ENCODE measurements around the gene HPCAL4. TPM values are rescaled to one million over a fixed set of nuclear protein-coding genes. Genes with fewer than 3 reads are reported as not detected.
A peak's percentile ranks its signal among the peaks of the same experiment; 100 is the strongest.

Gene HPCAL4
- total and polyA plus RNA-seq, 7 donors: 0.29 to 9.4 (median 3.1) TPM

DNA sequence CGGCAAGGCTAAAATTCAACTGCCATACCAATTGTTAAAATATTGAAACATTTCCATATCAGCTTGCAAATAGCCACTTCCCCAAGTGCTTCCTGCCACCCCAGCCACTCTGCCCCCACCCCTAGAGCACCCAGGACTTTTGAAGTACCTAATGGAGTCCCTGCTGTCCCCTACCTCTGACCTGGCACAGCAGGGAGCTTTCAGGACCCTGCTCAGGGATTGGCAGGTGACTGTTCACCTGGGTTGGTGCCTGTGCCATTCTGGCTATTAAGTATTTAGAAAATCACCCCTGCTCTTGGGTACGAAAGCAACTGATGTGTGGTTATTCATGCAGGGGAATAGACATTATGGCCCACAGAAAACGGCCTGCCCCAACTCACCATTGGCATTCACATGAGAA lies 9.1 kb upstream of the HPCAL4 start:
- TF ChIP-seq, protein P1, sequence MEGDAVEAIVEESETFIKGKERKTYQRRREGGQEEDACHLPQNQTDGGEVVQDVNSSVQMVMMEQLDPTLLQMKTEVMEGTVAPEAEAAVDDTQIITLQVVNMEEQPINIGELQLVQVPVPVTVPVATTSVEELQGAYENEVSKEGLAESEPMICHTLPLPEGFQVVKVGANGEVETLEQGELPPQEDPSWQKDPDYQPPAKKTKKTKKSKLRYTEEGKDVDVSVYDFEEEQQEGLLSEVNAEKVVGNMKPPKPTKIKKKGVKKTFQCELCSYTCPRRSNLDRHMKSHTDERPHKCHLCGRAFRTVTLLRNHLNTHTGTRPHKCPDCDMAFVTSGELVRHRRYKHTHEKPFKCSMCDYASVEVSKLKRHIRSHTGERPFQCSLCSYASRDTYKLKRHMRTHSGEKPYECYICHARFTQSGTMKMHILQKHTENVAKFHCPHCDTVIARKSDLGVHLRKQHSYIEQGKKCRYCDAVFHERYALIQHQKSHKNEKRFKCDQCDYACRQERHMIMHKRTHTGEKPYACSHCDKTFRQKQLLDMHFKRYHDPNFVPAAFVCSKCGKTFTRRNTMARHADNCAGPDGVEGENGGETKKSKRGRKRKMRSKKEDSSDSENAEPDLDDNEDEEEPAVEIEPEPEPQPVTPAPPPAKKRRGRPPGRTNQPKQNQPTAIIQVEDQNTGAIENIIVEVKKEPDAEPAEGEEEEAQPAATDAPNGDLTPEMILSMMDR (IDR thresholded peaks at IDR 0.05): no peak
- intact Hi-C loops (cut with DNase I): no loop called here
- Histone ChIP-seq H3K4me3 (no peak overlapping the region), H3K36me3 (ENCODE audit: insufficient read depth in 1 of 2, low read depth in 1 of 2) (no peaks in the 10 kb centered on the region), H3K9me3 (no peaks in the 10 kb centered on the region), H3K4me1 (peaks cover 16% of the 10 kb centered on the region), H3K27ac (no peak overlapping the region), H3K27me3 (ENCODE audit: insufficient read depth in 3 of 3, low read length in 2 of 3) (no peaks in the 10 kb centered on the region)
- DNase-seq (no peak), ATAC-seq (no peak)
- 68 to 87% (median 81%) methylated on average over 3 of the region's 3 CpGs for WGBS, 3 donors

DNA sequence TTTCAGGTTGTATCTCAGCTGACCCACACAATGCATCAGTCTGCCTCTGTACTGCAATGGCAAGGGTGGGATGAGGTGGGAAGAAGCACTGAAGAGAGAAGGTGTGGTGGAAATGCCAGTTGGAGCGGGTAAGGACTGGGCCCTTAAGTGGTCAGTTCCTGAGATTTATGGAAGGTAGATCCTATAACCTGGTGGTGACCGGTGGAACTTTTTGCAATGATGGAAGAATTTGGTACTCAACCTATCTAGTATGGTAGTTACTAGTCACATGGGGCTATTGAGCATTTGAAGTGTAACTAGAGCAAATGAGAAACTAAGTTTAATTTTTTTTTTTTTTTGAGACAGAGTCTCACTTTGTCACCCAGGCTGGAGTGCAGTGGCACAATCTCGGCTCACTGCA lies 8.2 kb upstream of the HPCAL4 start:
- Histone ChIP-seq H3K27me3 (ENCODE audit: insufficient read depth in 3 of 3, low read length in 2 of 3) (no peaks in the 10 kb centered on the region), H3K9me3 (no peaks in the 10 kb centered on the region), H3K27ac (no peak overlapping the region), H3K4me1 (peaks cover 21% of the 10 kb centered on the region), H3K4me3 (no peak overlapping the region), H3K36me3 (ENCODE audit: insufficient read depth in 1 of 2, low read depth in 1 of 2) (no peaks in the 10 kb centered on the region)
- TF ChIP-seq, protein P1 (IDR thresholded peaks at IDR 0.05): no peak
- ATAC-seq (no peak), DNase-seq (no peak)
- 74 to 93% (median 93%) methylated on average over 2 to 3 of the region's 3 CpGs for WGBS, 3 donors
- intact Hi-C loops (cut with DNase I): loop anchor here in 1 of 2 donors (5.0 kb wide), 1 partner anchor 42 kb away; no protein-coding TSS in a partner anchor

DNA sequence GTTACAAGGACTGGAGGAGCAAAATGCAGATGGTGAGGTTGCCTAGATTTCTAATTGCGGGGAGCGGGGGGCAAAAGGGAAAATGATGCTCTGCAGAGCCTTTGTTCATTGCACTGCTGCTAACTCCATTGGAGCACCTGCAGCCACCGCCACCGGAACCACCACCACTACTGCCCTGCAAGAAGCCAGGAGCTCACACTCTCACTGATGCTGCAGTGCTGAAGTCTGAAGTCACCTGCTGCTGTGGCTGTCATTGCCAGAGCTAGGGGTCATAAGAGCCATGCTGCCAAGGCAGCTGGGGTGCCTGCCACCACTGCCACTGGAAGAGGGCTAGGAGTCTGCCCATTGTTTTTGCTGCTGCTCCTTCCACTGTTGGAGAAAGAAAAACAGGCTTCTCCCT lies 7.3 kb upstream of the HPCAL4 start:
- DNase-seq: no peak
- Histone ChIP-seq H3K27me3 (ENCODE audit: insufficient read depth in 3 of 3, low read length in 2 of 3) (no peaks in the 10 kb centered on the region), H3K4me1 (peaks cover 21% of the 10 kb centered on the region), H3K9me3 (no peaks in the 10 kb centered on the region), H3K4me3 (no peak overlapping the region), H3K27ac (no peak overlapping the region), H3K36me3 (ENCODE audit: insufficient read depth in 1 of 2, low read depth in 1 of 2) (no peaks in the 10 kb centered on the region)
- WGBS, 3 donors: 62 to 86% (median 84%) methylated on average over 4 of the region's 4 CpGs
- intact Hi-C loops (cut with DNase I): loop anchor here in 1 of 2 donors (5.0 kb wide), 1 partner anchor 41 kb away; no protein-coding TSS in a partner anchor
- TF ChIP-seq, protein P1 (IDR thresholded peaks at IDR 0.05): no peak
- ATAC-seq: no peak

DNA sequence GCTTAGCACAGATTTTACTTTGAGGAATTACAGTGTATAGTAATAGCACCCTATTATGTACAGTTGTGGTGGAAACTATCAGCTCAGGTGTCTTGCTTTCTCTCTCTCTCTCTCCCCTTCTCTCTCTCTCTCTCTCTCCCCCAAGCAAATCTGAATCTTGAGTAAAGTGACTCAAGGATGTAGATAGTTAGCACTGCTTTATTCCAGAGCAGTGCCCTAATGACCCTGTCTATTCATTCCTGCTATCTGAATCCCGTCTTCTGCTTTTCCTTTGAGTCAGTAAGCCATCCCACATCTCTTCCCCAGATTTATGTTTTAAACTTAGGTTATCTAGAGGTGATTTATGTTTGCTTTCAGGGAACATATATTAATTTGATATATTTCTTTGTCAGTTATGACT lies 5.2 kb upstream of the HPCAL4 start:
- peak overlapping the region; percentile 85 for H3K27ac ChIP-seq
- H3K27me3 ChIP-seq (ENCODE audit: insufficient read depth in 3 of 3, low read length in 2 of 3): no peaks in the 10 kb centered on the region
- ATAC-seq (no peak), DNase-seq (no peak)
- intact Hi-C loops (cut with DNase I): loop anchor here in 1 of 2 donors (5.0 kb wide), 1 partner anchor 39 kb away; no protein-coding TSS in a partner anchor
- TF ChIP-seq, protein P1 (IDR thresholded peaks at IDR 0.05): no peak
- 50 to 82% (median 53%) methylated on average over 1 of the region's 1 CpG for whole genome bisulfite sequencing, 3 donors
- H3K4me1 ChIP-seq: peaks cover 29% of the 10 kb centered on the region
- no peak overlapping the region for H3K4me3 ChIP-seq
- no peaks in the 10 kb centered on the region for H3K9me3 ChIP-seq
- H3K36me3 ChIP-seq (ENCODE audit: insufficient read depth in 1 of 2, low read depth in 1 of 2): no peaks in the 10 kb centered on the region

DNA sequence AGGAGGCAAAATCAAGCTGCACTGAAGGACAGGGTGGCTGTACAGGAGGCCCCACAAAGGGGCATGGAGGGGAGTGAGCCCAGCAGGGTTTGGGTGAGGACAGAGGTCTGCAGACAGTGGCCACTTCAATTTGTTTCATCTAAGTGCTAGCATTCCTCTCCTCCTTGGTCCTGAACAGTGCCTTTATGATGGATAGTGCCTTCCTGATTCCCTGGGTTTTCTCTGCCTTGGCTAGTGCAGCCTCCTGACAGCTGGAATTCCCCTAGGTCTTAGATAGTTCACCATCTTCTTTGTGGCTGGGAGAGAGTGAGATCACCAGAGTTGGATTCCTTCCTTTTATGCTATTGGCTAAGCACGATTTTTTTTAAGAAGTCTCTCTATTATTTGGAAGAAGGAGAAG lies 3.8 kb upstream of the HPCAL4 start:
- DNase-seq (no peak), ATAC-seq (peak in 2 of 4 donors; percentile 3 to 5)
- 7 to 12% (median 11%) methylated on average over 1 of the region's 1 CpG for WGBS, 3 donors
- intact Hi-C loops (cut with DNase I): loop anchor here in 1 of 2 donors (5.0 kb wide), 1 partner anchor 38 kb away; no protein-coding TSS in a partner anchor
- H3K4me1 ChIP-seq: peaks cover 34% of the 10 kb centered on the region
- H3K4me3 ChIP-seq: no peak overlapping the region
- peaks cover 0 to 5% (median 0%) of the 10 kb centered on the region in 3 donors for H3K27me3 ChIP-seq (ENCODE audit: insufficient read depth in 3 of 3, low read length in 2 of 3)
- H3K9me3 ChIP-seq: no peaks in the 10 kb centered on the region
- TF ChIP-seq, protein P1 (IDR thresholded peaks at IDR 0.05): no peak
- H3K27ac ChIP-seq: peak overlapping the region; percentile 85
- H3K36me3 ChIP-seq (ENCODE audit: insufficient read depth in 1 of 2, low read depth in 1 of 2): no peaks in the 10 kb centered on the region
